HG03064 (cell line): ENCODE data around the gene PCDHA3.
"Not testable (repeated sequence)": the region's sequence is repeated elsewhere in the genome, so short reads cannot be mapped to it uniquely, and the experiment has no call there.

Source experiments
- ATAC-seq: cut with Tn5 transposase; IDR thresholded peaks from one replicate; pipeline ENCODE4 v1.9.1; 2021; ENCODE audit warnings: low read depth; ENCODE audit not compliant: unreplicated experiment

The PCDHA3 gene

DNA sequence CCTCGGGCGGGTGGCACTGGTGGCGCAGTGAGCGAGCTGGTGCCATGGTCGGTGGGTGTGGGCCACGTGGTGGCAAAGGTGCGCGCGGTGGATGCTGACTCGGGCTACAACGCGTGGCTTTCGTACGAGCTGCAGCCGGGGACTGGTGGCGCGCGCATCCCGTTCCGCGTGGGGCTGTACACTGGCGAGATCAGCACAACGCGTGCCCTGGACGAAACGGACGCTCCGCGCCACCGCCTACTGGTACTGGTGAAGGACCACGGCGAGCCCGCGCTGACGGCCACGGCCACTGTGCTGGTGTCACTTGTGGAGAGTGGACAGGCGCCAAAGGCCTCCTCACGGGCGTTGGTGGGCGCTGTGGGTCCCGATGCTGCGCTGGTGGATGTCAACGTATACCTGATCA lies 8.0 kb downstream of the PCDHA3 start:
- ATAC-seq, result no peak

DNA sequence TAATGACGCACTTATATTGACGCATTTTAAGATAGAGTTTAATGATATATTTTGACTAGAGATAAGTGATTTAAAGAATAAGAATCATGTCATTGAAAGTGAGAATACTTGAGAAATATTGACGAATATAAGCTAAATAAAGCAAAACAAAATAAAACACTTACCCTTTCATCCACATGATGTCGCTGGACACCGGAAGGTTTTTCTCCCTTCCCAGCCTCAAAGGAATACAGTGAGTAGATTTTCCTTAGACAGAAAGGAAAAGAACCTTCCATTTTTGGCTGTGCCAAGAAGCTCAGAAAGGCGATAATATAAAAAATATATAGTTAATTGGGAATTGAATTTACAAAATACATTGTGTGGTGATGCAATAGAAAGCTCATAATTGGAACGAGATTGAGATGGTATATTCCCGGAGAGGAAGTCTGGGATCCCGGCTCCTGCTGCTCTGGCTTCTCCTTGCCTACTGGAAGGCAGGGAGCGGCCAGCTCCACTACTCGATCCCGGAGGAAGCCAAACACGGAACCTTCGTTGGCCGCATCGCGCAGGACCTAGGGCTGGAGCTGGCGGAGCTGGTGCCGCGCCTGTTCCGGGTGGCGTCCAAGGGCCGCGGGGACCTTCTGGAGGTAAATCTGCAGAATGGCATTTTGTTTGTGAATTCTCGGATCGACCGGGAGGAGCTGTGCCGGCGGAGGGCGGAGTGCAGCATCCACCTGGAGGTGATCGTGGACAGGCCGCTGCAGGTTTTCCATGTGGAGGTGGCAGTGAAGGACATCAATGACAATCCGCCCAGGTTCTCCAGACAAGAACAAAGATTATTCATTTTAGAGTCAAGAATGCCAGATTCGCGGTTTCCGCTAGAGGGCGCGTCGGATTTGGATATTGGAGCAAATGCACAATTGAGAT lies 20.8 kb downstream of the PCDHA3 start, which contains the start of gene PCDHA5:
Gene PCDHA5, plus strand, starts transcription at position 239 of the 906 bp plus-strand sequence.
- no peak for ATAC-seq

DNA sequence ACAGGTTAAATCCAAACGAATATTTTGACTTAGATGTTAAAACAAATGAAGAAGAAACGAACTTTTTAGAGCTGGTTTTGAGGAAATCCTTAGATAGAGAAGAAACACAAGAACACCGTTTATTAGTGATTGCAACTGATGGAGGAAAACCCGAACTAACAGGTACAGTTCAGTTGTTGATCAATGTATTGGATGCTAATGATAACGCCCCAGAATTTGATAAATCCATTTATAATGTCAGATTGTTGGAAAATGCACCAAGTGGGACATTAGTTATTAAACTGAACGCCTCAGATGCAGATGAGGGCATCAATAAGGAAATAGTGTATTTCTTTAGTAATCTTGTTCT lies 21.4 kb downstream of the PCDHA3 start:
- ATAC-seq, result no peak

DNA sequence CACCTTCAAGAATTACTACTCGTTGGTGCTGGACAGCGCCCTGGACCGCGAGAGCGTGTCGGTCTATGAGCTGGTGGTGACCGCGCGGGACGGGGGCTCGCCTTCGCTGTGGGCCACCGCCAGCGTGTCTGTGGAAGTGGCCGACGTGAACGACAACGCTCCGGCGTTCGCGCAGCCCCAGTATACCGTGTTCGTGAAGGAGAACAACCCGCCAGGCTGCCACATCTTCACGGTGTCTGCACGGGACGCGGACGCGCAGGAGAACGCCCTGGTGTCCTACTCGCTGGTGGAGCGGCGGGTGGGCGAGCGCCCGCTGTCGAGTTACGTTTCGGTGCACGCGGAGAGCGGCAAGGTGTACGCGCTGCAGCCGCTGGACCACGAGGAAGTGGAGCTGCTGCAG lies 22.1 kb downstream of the PCDHA3 start:
- ATAC-seq, result not testable (repeated sequence)

DNA sequence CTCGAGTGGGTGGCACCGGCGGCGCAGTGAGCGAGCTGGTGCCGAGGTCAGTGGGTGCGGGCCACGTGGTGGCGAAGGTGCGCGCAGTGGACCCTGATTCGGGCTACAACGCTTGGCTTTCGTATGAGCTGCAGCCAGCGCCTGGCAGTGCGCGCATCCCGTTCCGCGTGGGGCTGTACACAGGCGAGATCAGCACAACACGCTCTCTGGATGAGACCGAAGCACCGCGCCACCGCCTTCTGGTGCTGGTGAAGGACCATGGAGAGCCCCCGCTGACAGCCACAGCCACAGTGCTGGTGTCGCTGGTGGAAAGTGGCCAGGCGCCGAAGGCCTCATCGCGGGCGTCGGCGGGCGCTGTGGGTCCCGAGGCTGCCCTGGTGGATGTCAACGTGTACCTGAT lies 22.6 kb downstream of the PCDHA3 start:
- no peak for ATAC-seq

DNA sequence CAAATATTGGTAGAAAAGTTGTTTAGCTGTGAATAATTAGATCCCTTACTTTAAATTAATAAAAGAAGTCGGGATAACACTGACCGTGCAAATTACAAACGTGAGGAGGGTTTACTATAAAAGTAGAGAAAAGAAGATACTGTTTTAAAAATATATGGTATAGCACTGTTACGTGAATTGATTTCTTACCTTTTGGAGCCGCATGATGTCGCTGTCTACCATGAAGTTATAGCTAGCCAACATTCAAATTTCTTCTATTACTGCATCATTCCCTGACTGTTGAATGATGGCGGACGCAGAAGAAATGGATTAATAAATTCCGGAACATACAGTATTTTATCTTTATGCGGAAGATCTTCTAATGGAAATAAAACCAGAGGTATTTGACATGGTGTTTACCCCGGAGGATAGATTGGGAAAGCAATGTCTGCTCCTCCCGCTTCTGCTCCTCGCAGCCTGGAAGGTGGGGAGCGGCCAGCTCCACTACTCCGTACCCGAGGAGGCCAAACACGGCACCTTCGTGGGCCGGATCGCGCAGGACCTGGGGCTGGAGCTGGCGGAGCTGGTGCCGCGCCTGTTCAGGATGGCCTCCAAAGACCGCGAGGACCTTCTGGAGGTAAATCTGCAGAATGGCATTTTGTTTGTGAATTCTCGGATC lies 27.0 kb downstream of the PCDHA3 start, which contains the start of gene PCDHA6:
Gene PCDHA6, plus strand, starts transcription at position 257 of the 658 bp plus-strand sequence. Its CDS starts 132 bp downstream, at position 389.
- ATAC-seq, result no peak

DNA sequence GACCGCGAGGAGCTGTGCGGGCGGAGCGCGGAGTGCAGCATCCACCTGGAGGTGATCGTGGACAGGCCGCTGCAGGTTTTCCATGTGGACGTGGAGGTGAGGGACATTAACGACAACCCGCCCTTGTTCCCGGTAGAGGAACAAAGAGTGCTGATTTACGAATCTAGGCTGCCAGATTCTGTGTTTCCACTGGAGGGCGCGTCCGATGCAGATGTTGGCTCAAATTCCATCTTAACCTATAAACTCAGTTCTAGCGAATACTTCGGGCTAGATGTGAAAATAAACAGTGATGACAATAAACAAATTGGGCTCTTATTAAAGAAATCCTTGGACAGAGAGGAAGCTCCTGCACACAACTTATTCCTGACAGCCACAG lies 27.5 kb downstream of the PCDHA3 start:
- ATAC-seq, result no peak

DNA sequence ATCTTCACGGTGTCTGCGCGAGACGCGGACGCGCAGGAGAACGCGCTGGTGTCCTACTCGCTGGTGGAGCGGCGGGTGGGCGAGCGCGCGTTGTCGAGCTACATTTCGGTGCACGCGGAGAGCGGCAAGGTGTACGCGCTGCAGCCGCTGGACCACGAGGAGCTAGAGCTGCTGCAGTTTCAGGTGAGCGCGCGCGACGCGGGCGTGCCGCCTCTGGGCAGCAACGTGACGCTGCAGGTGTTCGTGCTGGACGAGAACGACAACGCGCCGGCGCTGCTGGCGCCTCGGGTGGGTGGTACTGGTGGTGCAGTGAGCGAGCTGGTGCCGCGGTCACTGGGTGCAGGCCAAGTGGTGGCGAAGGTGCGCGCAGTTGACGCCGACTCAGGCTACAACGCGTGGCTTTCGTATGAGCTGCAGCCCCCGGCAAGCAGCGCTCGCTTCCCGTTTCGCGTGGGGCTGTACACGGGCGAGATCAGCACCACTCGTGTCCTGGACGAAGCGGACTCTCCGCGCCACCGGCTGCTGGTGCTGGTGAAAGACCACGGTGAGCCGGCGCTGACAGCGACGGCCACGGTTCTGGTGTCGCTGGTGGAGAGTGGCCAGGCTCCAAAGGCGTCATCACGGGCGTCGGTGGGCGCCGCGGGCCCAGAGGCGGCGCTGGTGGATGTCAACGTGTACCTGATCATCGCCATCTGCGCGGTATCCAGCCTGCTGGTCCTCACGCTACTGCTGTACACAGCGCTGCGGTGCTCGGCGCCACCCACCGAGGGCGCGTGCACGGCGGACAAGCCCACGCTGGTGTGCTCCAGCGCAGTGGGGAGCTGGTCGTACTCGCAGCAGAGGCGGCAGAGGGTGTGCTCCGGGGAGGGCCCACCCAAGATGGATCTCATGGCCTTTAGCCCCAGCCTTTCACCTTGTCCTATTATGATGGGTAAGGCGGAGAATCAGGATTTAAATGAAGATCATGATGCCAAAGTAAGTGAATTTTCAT lies 28.9 kb downstream of the PCDHA3 start:
- not testable (repeated sequence) for ATAC-seq

DNA sequence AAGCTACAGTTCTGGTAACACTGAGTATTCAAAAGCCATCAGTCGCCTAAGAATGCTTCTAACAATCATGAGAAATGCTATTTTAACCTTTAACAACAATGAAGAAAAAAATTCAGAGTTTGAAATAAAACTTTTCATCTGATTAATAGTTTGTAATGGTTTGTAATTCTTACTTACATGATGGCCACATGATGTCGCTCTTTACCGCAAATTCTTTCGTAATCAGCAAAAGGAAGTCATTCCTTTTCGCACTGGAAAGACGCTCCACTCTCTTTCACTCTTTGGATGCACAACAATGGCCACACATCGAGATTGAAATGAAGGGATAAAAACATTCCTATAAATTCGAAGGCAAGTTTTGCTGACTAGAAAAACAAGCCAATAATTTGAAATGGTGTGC lies 33.1 kb downstream of the PCDHA3 start, which contains the start of gene PCDHA7:
Gene PCDHA7, plus strand, starts transcription at position 277 of the 400 bp plus-strand sequence. Its CDS starts 115 bp downstream, at position 392.
- no peak for ATAC-seq

DNA sequence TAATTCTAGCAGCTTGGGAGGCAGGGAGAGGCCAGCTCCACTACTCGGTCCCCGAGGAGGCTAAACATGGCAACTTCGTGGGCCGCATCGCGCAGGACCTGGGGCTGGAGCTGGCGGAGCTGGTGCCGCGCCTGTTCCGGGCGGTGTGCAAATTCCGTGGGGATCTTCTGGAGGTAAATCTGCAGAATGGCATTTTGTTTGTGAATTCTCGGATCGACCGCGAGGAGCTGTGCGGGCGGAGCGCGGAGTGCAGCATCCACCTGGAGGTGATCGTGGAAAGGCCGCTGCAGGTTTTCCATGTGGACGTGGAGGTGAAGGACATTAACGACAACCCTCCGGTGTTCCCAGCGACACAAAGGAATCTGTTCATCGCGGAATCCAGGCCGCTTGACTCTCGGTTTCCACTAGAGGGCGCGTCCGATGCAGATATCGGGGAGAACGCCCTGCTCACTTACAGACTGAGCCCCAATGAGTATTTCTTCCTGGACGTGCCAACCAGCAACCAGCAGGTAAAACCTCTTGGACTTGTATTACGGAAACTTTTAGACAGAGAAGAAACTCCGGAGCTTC lies 33.7 kb downstream of the PCDHA3 start:
- not testable (repeated sequence) for ATAC-seq

DNA sequence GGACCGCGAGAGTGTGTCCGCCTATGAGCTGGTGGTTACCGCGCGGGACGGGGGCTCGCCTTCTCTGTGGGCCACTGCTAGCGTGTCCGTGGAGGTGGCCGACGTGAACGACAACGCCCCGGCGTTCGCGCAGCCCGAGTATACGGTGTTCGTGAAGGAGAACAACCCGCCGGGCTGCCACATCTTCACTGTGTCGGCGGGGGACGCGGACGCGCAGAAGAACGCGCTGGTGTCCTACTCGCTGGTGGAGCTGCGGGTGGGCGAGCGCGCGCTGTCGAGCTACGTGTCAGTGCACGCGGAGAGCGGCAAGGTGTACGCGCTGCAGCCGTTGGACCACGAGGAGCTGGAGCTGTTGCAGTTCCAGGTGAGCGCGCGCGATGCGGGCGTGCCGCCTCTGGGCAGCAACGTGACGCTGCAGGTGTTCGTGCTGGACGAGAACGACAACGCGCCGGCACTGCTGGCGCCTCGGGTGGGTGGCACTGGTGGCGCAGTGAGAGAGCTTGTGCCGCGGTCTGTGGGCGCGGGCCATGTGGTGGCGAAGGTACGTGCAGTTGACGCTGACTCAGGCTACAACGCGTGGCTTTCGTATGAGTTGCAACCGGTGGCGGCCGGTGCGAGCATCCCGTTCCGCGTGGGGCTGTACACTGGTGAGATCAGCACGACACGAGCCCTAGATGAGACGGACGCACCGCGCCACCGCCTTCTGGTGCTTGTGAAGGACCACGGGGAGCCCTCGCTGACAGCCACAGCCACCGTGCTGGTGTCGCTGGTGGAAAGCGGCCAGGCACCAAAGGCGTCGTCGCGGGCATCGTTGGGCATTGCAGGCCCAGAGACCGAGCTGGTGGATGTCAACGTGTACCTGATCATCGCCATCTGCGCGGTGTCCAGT lies 35.0 kb downstream of the PCDHA3 start:
- no peak for ATAC-seq

DNA sequence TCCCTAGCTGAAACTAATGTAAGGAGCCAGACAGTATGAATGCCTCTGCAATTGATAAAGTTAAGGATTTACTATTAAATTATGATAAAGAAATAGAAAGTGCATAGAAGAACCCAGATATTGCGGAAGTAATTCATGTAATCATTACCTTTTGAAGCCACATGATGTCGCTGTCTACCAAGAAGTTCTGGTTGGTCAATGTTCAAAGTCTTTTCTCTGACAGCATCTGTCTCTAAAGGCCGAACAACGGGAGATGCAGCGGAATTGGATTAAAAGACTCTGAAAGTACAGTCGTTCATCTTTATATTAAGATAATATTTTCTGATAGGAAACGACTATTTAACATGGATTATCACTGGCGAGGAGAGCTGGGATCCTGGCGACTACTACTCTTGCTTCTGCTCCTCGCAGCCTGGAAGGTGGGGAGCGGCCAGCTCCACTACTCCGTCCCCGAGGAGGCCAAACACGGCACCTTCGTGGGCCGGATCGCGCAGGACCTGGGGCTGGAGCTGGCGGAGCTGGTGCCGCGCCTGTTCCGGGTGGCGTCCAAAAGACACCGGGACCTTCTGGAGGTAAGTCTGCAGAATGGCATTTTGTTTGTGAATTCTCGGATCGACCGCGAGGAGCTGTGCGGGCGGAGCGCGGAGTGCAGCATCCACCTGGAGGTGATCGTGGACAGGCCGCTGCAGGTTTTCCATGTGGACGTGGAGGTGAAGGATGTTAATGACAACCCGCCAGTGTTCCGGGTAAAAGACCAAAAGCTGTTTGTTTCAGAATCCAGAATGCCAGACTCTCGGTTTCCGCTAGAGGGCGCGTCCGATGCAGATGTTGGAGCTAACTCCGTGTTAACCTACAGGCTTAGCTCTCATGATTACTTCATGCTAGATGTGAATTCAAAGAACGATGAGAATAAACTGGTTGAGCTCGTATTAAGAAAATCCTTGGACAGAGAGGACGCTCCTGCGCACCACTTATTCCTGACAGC lies 40.4 kb downstream of the PCDHA3 start, which contains the start of gene PCDHA8:
Gene PCDHA8, plus strand, starts transcription at position 210 of the 985 bp plus-strand sequence. Its CDS starts 135 bp downstream, at position 345.
- ATAC-seq, result no peak

DNA sequence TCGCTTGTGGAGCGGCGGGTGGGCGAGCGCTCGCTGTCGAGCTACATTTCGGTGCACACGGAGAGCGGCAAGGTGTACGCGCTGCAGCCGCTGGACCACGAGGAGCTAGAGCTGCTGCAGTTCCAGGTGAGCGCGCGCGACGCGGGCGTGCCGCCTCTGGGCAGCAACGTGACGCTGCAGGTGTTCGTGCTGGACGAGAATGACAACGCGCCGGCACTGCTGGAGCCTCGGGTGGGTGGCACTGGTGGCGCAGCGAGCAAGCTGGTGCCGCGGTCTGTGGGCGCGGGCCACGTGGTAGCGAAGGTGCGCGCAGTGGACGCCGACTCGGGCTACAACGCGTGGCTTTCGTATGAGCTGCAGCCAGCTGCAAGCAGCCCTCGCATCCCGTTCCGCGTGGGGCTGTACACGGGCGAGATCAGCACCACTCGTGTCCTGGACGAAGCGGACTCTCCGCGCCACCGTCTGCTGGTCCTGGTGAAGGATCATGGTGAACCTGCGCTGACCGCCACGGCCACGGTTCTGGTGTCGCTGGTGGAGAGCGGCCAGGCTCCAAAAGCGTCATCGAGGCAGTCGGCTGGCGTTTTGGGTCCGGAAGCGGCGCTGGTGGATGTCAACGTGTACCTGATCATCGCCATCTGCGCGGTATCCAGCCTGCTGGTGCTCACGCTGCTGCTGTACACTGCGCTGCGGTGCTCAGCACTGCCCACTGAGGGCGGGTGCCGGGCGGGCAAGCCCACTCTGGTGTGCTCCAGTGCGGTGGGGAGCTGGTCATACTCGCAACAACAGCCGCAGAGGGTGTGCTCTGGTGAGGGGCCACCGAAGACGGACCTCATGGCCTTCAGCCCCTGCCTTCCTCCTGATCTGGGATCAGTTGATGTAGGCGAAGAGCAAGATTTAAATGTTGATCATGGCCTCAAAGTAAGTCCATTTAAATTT lies 42.2 kb downstream of the PCDHA3 start:
- ATAC-seq, result no peak

DNA sequence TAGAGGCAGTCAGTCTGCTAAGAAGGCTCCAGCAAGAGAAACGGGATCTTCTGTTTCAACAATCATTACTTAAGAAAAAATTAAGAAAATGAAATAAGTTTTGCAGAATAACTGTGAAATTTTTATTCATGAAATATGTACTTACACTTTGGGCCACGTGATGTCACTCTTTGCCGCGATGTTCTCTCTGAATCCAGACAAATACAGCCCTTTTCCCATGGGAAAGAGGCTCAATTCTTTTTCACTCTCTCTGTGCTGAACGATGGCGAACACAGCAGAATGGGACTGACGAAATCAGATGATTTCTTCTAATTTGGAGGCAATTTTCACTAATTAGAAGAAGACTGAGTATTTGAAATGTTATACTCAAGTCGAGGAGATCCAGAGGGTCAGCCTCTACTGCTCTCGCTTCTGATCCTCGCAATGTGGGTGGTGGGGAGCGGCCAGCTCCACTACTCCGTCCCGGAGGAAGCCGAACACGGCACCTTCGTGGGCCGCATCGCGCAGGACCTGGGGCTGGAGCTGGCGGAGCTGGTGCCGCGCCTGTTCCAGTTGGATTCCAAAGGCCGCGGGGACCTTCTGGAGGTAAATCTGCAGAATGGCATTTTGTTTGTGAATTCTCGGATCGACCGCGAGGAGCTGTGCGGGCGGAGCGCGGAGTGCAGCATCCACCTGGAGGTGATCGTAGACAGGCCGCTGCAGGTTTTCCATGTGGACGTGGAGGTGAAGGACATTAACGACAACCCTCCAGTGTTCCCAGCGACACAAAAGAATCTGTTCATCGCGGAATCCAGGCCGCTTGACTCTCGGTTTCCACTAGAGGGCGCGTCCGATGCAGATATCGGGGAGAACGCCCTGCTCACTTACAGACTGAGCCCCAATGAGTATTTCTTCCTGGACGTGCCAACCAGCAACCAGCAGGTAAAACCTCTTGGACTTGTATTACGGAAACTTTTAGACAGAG lies 47.6 kb downstream of the PCDHA3 start, which contains the start of gene PCDHA9:
Gene PCDHA9, plus strand, starts transcription at position 244 of the 964 bp plus-strand sequence. Its CDS starts 114 bp downstream, at position 358.
- not testable (repeated sequence) for ATAC-seq

DNA sequence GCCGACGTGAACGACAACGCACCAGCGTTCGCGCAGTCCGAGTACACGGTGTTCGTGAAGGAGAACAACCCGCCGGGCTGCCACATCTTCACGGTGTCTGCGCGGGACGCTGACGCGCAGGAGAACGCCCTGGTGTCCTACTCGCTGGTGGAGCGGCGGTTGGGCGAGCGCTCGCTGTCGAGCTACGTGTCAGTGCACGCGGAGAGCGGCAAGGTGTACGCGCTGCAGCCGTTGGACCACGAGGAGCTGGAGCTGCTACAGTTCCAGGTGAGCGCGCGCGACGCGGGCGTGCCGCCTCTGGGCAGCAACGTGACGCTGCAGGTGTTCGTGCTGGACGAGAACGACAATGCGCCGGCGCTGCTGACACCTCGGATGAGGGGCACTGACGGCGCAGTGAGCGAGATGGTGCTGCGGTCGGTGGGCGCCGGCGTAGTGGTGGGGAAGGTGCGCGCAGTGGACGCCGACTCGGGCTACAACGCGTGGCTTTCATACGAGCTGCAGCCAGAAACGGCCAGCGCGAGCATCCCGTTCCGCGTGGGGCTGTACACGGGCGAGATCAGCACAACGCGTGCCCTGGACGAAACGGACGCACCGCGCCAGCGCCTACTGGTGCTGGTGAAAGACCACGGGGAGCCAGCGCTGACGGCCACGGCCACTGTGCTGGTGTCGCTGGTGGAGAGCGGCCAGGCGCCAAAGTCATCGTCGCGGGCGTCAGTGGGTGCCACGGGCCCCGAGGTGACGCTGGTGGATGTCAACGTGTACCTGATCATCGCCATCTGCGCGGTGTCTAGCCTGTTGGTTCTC lies 49.2 kb downstream of the PCDHA3 start:
- not testable (repeated sequence) for ATAC-seq
